ENCODE results near the gene TP53AIP1. TPM values are rescaled to one million over a fixed set of nuclear protein-coding genes. Genes with fewer than 3 reads are reported as not detected.

The TP53AIP1 gene
- total and polyA plus RNA-seq, 10 donors = 0.03 to 0.14 (median 0.12) TPM; not detected in 6

GRCh38 chr11:128888034-128888985, 54.4 kb downstream of the TP53AIP1 start:
- TF ChIP-seq CTCF (IDR thresholded peaks at IDR 0.05 in 8 of 11, conservative IDR thresholded peaks at IDR 0.05 in 3 of 11) (no peak), POLR2A (IDR thresholded peaks at IDR 0.05) (no peak), POLR2AphosphoS5 (IDR thresholded peaks at IDR 0.05) (no peak)
- H3K9me3 ChIP-seq = no peaks in the 10 kb centered on the region
- no peak for DNase-seq
- H3K4me1 ChIP-seq = peaks cover 3 to 54% (median 30%) of the 10 kb centered on the region in 6 donors
- intact Hi-C loops (cut with DNase I; ENCODE audit: low total_unique reads) = no loop called here
- WGBS, 5 donors = 85 to 93% (median 89%) methylated on average over 15 of the region's 15 CpGs
- H3K27me3 ChIP-seq (replicated peaks in 1 of 7) = peaks cover 0 to 81% (median 15%) of the 10 kb centered on the region in 7 donors
- no peaks in the 10 kb centered on the region for H3K36me3 ChIP-seq
- H3K27ac ChIP-seq = no peak overlapping the region
- H3K4me3 ChIP-seq = no peak overlapping the region

DNA sequence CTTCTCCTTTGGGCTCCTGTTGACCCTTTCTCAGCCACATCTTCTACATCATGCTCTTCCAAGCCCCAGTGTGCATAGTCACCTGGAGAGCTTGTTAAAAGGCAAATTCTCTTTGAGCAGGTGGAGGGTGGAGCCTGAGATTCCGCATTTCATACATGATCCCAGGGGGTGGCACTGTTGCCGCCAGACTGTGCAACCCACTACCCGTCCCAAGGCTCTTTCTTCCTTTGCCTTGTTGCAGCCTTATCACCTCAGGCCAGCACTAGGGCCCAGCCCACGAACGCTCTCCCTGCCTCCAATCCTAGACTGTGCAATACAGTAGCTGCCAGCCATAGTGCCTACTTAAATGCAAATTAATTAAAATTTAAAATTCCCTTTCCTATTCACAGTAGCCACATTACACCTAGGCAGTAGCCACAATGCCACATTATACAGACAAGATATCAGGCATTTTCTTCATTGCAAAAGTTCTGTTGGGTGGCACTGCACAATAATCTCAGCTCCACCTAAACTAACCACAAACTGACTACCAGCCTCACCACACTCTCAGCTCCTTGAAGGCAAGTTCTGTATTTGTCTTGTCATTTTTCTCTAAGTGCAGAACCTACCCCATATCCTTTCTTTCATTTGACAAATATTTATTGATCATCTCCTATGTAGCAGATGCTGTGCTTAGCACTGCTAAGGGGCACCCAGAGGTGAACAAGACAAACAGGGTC, 56.1 kb downstream of the TP53AIP1 start:
- TF ChIP-seq CTCF (IDR thresholded peaks at IDR 0.05 in 8 of 11, conservative IDR thresholded peaks at IDR 0.05 in 3 of 11) (peak in 2 of 11 experiments; percentile 20 to 31), POLR2AphosphoS5 (IDR thresholded peaks at IDR 0.05) (no peak)
- DNase-seq = no peak
- Histone ChIP-seq H3K9me3 (no peaks in the 10 kb centered on the region), H3K27me3 (replicated peaks in 1 of 7) (peaks cover 0 to 84% (median 15%) of the 10 kb centered on the region in 7 donors), H3K4me3 (no peak overlapping the region), H3K36me3 (no peaks in the 10 kb centered on the region), H3K4me1 (peaks cover 3 to 37% (median 15%) of the 10 kb centered on the region in 6 donors), H3K27ac (no peak overlapping the region)
- 10 to 21% (median 16%) methylated on average over 5 of the region's 5 CpGs for WGBS, 5 donors
- intact Hi-C loops (cut with DNase I; ENCODE audit: low total_unique reads) = no loop called here

Other genes starting within 250 kb of the TP53AIP1 start
- gene FLI1, start 248.8 kb downstream of the TP53AIP1 start, total RNA-seq = 100 to 1,000 TPM; 125 to 270 (median 160) TPM
- 10 to 100 TPM; 45.8 to 74.2 (median 52.5) TPM for gene FLI1, start 248.8 kb downstream of the TP53AIP1 start, polyA plus RNA-seq
- gene KCNJ1, start 75.6 kb downstream of the TP53AIP1 start, total RNA-seq = not detected
- gene KCNJ1, start 75.6 kb downstream of the TP53AIP1 start, polyA plus RNA-seq = under 1 TPM; 0.02 to 0.09 (median 0.03) TPM
- gene KCNJ5, start 51.5 kb downstream of the TP53AIP1 start, total RNA-seq = 10 to 100 TPM in 6 of 7 donors, 1 to 10 TPM in 1; 4.8 to 45.4 (median 17.4) TPM
- 1 to 10 TPM in 1 of 3 donors, under 1 TPM in 2; 0.42 to 4.5 (median 0.74) TPM for gene KCNJ5, start 51.5 kb downstream of the TP53AIP1 start, polyA plus RNA-seq
- 10 to 100 TPM in 5 of 7 donors, 1 to 10 TPM in 2; 9.3 to 17.0 (median 13.1) TPM for gene ARHGAP32, start 249.5 kb upstream of the TP53AIP1 start, total RNA-seq
- gene ARHGAP32, start 249.5 kb upstream of the TP53AIP1 start, polyA plus RNA-seq = 1 to 10 TPM in 1 of 3 donors, under 1 TPM in 2; 0.53 to 1.2 (median 0.57) TPM

Data from spleen (tissue), 11 donors.